Measurements from ENCODE around the gene RANBP10. TPM values are rescaled to one million over a fixed set of nuclear protein-coding genes. Genes with fewer than 3 reads are reported as not detected.
A peak's percentile ranks its signal among the peaks of the same experiment; 100 is the strongest.

Gene RANBP10
- total and polyA plus RNA-seq, 2 of the 13 experiments (the other 11 are each of a cell fraction or from before 2014, with no cell fraction given) = 9.2 to 22.7 TPM

DNA sequence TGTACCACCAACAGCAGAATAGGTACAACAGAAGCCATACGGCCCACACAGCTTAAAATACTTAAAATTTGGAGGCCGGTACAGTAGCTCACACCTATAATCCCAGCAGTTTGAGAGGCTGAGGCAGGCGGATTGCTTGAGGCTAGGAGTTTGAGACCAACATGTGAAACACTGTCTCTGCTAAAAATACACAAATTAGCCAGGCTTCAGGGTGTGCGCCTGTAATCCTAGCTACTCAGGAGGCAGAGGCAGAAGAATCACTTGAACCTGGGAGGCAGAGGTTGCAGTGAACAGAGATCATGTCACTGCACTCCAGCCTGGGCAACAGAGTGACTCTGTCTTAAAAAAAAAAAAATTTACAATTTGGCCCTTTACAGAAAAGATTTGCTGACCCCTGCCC is 104.2 kb downstream of the RANBP10 start:
- no peaks in the 10 kb centered on the region for H3K9me3 ChIP-seq (ENCODE audit: low read length)
- no peak overlapping the region for H3K9ac ChIP-seq (ENCODE audit: insufficient read depth, low read depth, low read length)
- peaks cover 5% of the 10 kb centered on the region for H3K79me2 ChIP-seq (ENCODE audit: insufficient read depth, low read length)
- no peaks in the 10 kb centered on the region for H4K20me1 ChIP-seq (ENCODE audit: insufficient read depth, low read length)
- 98% methylated on average over 4 of the region's 4 CpGs for WGBS (ENCODE audit: low lambda C conversion rate)
- no peak overlapping the region for H2AFZ ChIP-seq (ENCODE audit: low read length)
- H3K4me1 ChIP-seq (ENCODE audit: insufficient read depth, low read length) = peaks cover 13% of the 10 kb centered on the region
- ChIA-PET POLR2A (no interaction called here), CTCF (ENCODE audit: low intra/inter-chr PET ratio, low total read pairs) (no interaction called here)
- no peak overlapping the region for H3K4me3 ChIP-seq (replicated peaks in 1 of 3; ENCODE audit: insufficient read depth in 1 of 3, low read depth in 2 of 3, low read length in 3 of 3)
- H3K27ac ChIP-seq (ENCODE audit: extremely low read length, insufficient read depth, low read length) = no peak overlapping the region
- intact Hi-C loops (cut with micrococcal nuclease; ENCODE audit: unreplicated experiment) (no loop called here), in situ Hi-C loops (cut with HindIII; ENCODE audit: extremely low pct_ligation_motif_present, low pct_unique_long_range_greater_than_20kb) (no loop called here)
- FAIRE-seq (no peak), DNase-seq (ENCODE audit: low spot score) (no peak), ATAC-seq (no peak)
- no peak overlapping the region for H3K4me2 ChIP-seq (ENCODE audit: low read depth, low read length)
- TF ChIP-seq MAF1 (CRISPR knock-in tag; IDR thresholded peaks at IDR 0.05; ENCODE audit: borderline replicate concordance) (no peak), MEIS2 (CRISPR knock-in tag; IDR thresholded peaks at IDR 0.05) (no peak)
- H3K27me3 ChIP-seq (ENCODE audit: control insufficient read depth in 1 of 2, insufficient read depth in 2 of 2, low read length in 2 of 2) = no peaks in the 10 kb centered on the region
- BruUV-seq (replicated peaks) = no TSS peak
- H3K36me3 ChIP-seq (replicated peaks in 1 of 2; ENCODE audit: control insufficient read depth in 1 of 2, insufficient read depth in 2 of 2, low read length in 2 of 2) = peaks cover 0 to 3% of the 10 kb centered on the region in 2 experiments; a peak in 3 of 5 replicates

DNA sequence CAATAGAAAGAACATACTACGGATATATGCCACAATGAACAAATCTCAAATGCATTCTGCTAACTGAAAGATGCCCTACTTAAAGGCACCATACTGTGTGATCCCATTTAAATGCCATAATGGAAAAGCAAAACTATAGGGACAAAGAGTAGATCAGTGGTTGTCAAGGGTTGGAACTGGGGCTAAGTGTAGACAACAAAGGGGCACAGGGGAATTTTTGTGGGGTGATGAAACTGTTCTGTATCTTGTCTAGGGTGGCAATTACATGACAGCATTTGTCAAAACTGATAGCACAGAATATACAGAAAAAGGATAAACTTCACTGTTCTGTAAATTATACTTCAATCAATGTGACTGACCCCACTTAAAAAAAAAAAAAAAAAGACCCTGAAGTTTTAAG is 104.9 kb downstream of the RANBP10 start:
- ATAC-seq (no peak), FAIRE-seq (peak; percentile 60), DNase-seq (ENCODE audit: low spot score) (no peak)
- Histone ChIP-seq H3K36me3 (replicated peaks in 1 of 2; ENCODE audit: control insufficient read depth in 1 of 2, insufficient read depth in 2 of 2, low read length in 2 of 2) (peaks cover 0 to 3% of the 10 kb centered on the region in 2 experiments; a peak in 3 of 5 replicates), H3K27ac (ENCODE audit: extremely low read length, insufficient read depth, low read length) (no peak overlapping the region), H3K27me3 (ENCODE audit: control insufficient read depth in 1 of 2, insufficient read depth in 2 of 2, low read length in 2 of 2) (no peaks in the 10 kb centered on the region), H3K9ac (ENCODE audit: insufficient read depth, low read depth, low read length) (no peak overlapping the region), H3K79me2 (ENCODE audit: insufficient read depth, low read length) (peaks cover 5% of the 10 kb centered on the region), H3K9me3 (ENCODE audit: low read length) (no peaks in the 10 kb centered on the region), H3K4me1 (ENCODE audit: insufficient read depth, low read length) (peaks cover 13% of the 10 kb centered on the region), H4K20me1 (ENCODE audit: insufficient read depth, low read length) (no peaks in the 10 kb centered on the region), H2AFZ (ENCODE audit: low read length) (no peak overlapping the region), H3K4me2 (ENCODE audit: low read depth, low read length) (no peak overlapping the region), H3K4me3 (replicated peaks in 1 of 3; ENCODE audit: insufficient read depth in 1 of 3, low read depth in 2 of 3, low read length in 3 of 3) (no peak overlapping the region)
- no TSS peak for BruUV-seq (replicated peaks)
- POLR2A ChIA-PET = interaction anchor here (0.9 kb wide), 1 partner anchor 18 kb away, joined by 3 read pairs; the partner anchor contains the start of gene GFOD2
- intact Hi-C loops (cut with micrococcal nuclease; ENCODE audit: unreplicated experiment) (no loop called here), in situ Hi-C loops (cut with HindIII; ENCODE audit: extremely low pct_ligation_motif_present, low pct_unique_long_range_greater_than_20kb) (no loop called here)
- 98% methylated on average over 1 of the region's 1 CpG for WGBS (ENCODE audit: low lambda C conversion rate)
- CTCF ChIA-PET (ENCODE audit: low intra/inter-chr PET ratio, low total read pairs) = no interaction called here
- no peak for TF ChIP-seq ZNF251 (CRISPR knock-in tag; IDR thresholded peaks at IDR 0.05)

Data from HepG2 (cell line).